ELR (cell line): Measurements from ENCODE around the gene KCNQ1.
"Not testable (repeated sequence)": the region's sequence is repeated elsewhere in the genome, so short reads cannot be mapped to it uniquely, and the experiment has no call there.

Source experiments
- DNase-seq: peaks from one replicate; pipeline ENCODE4 v3.0.0-alpha.2; 2015; ENCODE audit warnings: low read depth

KCNQ1 gene

GRCh38 chr11:2591805-2592204, 147.0 kb downstream of the KCNQ1 start:
- DNase-seq: no peak

- no peak for DNase-seq
Observed at GRCh38 chr11:2592559-2593392, 148.0 kb downstream of the KCNQ1 start.

GRCh38 chr11:2593393-2593950, 148.7 kb downstream of the KCNQ1 start:
- DNase-seq: no peak

- no peak for DNase-seq
Observed at GRCh38 chr11:2594267-2594666, 149.5 kb downstream of the KCNQ1 start.

- DNase-seq: no peak
Observed at GRCh38 chr11:2595204-2595603, 150.4 kb downstream of the KCNQ1 start.

GRCh38 chr11:2599561-2600189, 154.9 kb downstream of the KCNQ1 start:
- no peak for DNase-seq

GRCh38 chr11:2609345-2609744, 164.5 kb downstream of the KCNQ1 start:
- DNase-seq: no peak

GRCh38 chr11:2612884-2613571, 168.2 kb downstream of the KCNQ1 start:
- DNase-seq: no peak

GRCh38 chr11:2621894-2622293, 177.1 kb downstream of the KCNQ1 start:
- DNase-seq: no peak

- no peak for DNase-seq
Observed at GRCh38 chr11:2625183-2625582, 180.4 kb downstream of the KCNQ1 start.

GRCh38 chr11:2630679-2631078, 185.9 kb downstream of the KCNQ1 start:
- no peak for DNase-seq

- no peak for DNase-seq
Observed at GRCh38 chr11:2631161-2631560, 186.4 kb downstream of the KCNQ1 start.

- DNase-seq: not testable (repeated sequence)
Observed at GRCh38 chr11:2639763-2640162, 195.0 kb downstream of the KCNQ1 start.

GRCh38 chr11:2641623-2642022, 196.8 kb downstream of the KCNQ1 start:
- DNase-seq: no peak

GRCh38 chr11:2643746-2644145, 198.9 kb downstream of the KCNQ1 start:
- no peak for DNase-seq

- no peak for DNase-seq
Observed at GRCh38 chr11:2644844-2645778, 200.3 kb downstream of the KCNQ1 start.

GRCh38 chr11:2645779-2646118, 200.9 kb downstream of the KCNQ1 start:
- DNase-seq: no peak

GRCh38 chr11:2647167-2647566, 202.4 kb downstream of the KCNQ1 start:
- DNase-seq: no peak

GRCh38 chr11:2647953-2648352, 203.1 kb downstream of the KCNQ1 start:
- no peak for DNase-seq

GRCh38 chr11:2649400-2649799, 204.6 kb downstream of the KCNQ1 start:
- DNase-seq: no peak

GRCh38 chr11:2649848-2650247, 205.0 kb downstream of the KCNQ1 start:
- DNase-seq: no peak
